ENCODE results near the gene OR4K13.

OR4K13 gene, protein sequence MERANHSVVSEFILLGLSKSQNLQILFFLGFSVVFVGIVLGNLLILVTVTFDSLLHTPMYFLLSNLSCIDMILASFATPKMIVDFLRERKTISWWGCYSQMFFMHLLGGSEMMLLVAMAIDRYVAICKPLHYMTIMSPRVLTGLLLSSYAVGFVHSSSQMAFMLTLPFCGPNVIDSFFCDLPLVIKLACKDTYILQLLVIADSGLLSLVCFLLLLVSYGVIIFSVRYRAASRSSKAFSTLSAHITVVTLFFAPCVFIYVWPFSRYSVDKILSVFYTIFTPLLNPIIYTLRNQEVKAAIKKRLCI

DNA sequence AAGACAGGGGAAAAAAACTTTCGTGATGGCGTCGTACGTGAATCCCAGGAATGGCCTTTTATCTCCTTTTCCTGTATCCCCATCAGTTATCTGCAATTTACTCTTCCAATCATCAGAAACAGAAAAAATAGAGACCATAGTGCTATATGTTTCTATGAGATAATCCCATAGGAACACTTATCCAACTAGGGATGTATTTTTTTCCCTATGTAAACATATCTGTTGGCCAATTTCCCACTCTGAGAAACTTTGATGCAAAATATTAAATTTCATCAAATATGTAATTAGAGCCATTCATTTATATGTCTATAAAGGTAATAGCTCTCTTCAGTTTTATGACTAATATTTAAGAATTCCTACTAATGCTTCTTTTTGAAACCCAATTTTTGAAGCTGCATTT, at the start of gene OR4K13:
TSS of gene OR4K13 (minus strand) at position 101 of the 400 bp plus-strand sequence. CDS start 1,280 bp downstream, outside the sequence.
- DNase-seq: no peak

DNA sequence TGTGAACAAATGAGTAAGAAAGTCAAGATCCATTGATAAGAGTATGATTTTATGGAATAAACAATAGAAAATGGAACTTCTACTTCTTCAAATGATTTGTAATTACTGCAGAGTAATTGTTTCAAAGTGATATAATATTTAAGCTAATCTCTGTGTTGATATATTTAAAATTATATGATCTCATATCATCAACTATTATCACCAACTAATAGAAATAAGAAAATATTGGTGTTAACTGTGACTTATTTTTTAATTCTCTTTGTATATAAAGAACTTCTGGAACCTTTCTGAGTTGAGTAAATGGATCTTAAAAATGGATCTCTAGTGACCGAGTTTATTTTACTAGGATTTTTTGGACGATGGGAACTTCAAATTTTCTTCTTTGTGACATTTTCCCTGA, 23.9 kb upstream of the OR4K13 start, which contains the start of gene OR4L1:
TSS of gene OR4L1 (plus strand) at position 301 of the 400 bp plus-strand sequence. CDS start at position 301, 0 bp downstream.
- no peak for DNase-seq

DNA sequence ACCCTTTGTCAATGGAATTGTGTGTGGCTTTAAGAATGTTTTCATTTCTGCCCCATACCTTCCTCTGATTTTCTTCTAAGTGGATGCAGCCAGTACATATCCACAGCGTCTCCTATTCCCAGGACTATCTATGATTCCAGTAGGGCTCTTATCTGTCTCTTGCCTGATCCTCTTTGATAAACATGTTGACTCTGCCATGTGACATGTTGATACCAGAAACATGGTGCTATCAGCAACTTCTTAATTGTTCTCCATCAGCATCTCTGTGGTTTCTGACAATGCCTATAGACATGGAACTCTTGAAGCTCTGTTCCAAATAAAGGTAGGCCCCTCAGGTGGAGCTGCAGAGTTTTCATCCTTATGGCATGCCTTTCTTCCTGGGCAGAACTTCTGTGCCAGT, 12.4 kb upstream of the OR4K13 start:
- no peak for DNase-seq

DNA sequence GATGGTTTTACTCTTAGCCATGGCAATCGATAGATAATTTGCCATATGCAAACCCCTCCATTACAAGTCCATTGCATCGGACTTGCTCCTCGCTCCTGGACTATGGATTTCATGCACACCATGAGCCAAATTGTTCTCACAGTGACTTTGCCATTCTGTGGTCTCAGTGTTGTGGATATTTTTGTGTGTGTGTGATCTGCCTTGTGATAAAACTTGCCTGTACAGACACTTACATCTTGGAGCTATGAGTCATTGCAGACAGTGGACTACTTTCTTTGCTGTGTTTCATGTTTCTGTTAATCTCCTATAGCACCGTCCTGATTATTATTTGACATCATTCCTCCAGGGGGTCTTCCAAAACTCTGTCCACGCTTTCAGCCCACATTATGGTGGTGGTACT, 8.4 kb upstream of the OR4K13 start:
- DNase-seq: no peak

DNA sequence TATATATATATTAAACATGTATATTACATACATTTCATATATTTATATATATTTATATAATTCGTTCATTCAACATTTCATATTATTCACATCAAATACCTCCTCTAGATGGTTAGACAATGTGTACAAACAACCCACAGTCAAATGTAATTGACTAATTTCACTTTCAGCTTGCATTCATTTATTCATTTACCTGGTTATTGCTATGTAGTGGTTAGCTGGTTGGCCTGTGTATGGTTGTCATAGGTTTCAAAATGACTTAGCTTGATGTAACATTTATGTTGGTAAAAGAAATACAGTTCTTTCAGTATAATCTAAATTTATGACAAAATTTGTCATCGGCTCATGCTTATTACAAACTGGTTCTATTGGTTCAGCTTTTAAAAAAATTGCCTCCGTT, 389 bp downstream of the OR4K13 start:
- DNase-seq: no peak

DNA sequence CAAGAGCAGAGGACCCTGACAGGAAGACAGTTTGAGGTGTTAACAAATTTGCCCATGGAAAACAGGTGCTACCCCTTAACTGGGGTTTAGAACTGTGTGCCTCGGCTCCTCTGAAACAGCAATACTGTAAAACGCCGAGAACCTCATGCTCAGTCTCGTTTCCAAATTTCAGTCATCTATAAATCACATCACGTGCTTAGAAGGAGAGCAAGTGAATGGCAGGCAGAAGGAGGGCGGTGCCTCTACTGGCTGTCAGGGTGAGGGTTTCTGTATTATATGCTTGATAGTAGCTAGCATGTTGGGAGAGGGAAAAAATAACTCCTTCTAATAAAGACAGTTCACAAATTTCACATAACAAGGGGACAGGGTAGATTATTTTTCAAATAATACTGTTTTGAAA, 4.8 kb downstream of the OR4K13 start:
- DNase-seq: no peak

DNA sequence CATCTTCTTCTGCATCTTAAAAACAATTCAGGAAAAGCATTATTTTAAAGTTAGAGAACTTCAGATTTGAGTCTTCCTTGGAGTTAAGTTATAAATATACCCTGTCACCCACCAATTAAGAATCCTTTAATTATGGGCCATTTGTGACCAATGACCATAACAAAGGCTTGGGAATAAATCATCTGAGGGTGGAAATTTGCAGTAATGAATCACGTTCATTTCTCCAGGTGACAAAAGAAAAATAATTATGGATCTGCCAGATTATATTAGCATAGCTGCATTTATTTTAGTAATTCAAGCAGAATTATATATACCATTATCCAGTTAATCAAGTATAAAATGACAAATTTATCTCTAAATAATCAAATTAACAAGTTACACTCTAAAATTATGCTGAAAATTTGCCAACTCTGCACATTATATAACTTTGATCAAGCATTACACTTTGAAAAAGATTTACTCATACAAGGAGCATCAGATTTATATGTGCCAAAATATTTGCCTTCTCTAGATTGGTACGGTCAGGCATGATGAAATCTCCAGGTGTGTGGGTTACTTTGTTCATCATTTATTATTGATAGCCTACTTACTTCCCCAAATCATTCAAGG, 16.5 kb downstream of the OR4K13 start, which contains the start of gene OR4K14:
TSS of gene OR4K14 (minus strand) at position 51 of the 609 bp plus-strand sequence. CDS start 4,114 bp downstream, outside the sequence.
- no peak for DNase-seq

DNA sequence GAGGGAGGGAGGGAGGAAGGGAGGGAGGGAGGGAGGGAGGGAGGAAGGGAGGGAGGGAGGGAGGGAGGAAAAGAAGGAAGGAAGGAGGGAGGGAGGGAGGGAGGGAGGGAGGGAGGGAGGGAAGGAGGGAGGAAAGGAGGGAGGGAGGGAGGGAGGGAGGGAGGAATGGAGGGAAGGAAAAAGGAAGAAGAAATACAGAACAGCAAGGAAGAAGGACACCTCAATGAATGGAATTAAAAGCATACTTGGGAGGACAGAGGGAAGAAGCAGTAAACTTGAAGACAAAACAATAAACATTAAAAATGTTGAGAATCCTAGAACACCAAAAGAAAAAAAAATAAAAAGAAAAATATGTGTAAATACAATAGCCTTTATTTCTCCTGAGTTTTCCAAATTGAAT, 27.7 kb downstream of the OR4K13 start:
- DNase-seq: no peak

DNA sequence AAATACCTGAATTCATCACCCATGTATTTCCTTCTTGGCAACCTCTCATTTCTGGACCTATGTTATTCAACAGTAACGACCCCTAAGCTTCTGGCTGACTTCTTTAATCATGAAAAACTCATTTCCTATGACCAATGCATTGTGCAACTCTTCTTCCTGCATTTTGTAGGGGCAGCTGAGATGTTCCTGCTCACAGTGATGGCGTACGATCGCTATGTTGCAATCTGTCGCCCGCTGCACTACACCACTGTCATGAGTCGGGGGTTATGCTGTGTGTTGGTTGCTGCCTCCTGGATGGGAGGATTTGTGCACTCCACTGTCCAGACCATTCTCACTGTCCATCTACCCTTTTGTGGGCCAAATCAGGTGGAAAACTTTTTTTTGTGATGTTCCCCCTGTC, 33.5 kb downstream of the OR4K13 start:
- no peak for DNase-seq

DNA sequence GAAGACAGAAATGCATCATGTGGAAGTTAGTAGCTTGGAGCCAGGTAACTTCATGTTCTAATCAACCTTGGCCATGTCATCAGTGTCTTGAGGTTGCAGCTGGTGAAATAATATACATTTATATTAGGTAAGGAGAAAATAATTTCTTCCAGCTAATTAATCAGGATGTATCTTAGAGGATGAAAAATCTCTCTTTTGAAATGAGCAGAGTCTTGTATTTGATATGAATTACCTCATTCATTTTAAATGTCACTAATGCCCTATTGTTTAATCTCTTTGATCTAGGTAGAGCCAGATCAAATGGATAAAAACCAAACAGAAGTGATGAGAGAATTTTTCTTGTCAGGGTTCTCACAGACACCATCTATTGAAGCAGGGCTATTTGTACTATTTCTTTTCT, 34.0 kb downstream of the OR4K13 start, which contains the start of gene OR4Q2:
TSS of gene OR4Q2 (plus strand) at position 301 of the 400 bp plus-strand sequence.
- DNase-seq: no peak

DNA sequence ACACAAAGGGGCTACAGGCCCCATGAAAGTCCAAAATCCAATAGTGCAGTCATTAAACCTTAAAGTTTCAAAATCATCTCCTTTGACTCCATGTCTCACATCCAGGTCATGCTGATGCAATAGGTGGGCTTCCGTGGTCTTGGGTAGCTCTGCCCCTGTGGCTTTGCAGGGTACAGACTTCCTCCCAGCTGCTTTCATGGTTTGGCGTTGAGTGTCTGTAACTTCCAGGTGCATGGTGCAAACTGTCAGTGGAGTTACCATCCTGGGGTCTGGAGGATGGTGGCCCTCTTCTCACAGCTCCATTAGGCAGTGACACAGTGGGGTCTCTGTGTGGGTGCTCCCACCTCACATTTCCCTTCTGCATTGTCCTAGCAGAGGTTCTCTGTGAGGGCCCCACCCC, 42.4 kb downstream of the OR4K13 start:
- DNase-seq: no peak
